ENCODE data around the gene EPN3.

Gene EPN3

DNA sequence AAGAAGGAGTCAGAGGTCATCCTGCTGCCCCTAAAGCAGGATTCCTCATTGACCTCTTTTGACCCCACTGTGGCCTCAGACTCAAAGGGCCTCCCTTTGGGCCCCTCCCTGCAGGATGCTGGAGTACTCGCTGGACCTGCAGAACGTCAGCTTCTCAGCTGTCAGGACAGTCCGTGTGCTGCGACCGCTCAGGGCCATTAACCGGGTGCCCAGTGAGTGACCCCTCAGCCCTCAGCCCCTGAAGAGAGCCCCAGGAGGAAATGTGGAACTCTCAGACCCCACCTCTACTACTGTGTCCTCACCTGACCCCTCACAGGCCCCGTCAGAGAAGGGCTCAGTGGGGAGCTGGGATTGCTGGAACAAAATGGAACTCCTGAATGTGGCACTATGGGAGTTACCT is 37.1 kb downstream of the EPN3 start:
- no peak for DNase-seq (ENCODE audit: low spot score)

DNA sequence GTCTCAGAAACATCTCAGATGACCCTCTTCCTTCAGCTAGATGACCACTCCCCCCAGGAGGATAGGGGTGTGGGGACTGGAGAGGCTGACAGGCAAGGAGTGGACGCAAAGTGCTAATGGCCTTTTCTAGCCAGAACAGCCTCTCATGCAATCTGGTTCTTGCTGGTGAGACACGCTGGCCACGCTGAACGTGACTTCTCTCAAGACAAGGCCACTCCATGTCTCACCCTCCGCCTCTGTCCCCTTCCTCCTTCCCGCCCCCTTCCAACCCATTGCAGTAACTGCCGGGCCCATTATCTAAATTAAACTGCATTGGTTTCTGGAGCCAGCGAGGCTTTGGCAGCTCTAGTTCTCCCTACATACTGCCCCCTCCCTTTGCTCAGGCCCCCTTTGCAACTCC is 37.5 kb downstream of the EPN3 start:
- no peak for DNase-seq (ENCODE audit: low spot score)

DNA sequence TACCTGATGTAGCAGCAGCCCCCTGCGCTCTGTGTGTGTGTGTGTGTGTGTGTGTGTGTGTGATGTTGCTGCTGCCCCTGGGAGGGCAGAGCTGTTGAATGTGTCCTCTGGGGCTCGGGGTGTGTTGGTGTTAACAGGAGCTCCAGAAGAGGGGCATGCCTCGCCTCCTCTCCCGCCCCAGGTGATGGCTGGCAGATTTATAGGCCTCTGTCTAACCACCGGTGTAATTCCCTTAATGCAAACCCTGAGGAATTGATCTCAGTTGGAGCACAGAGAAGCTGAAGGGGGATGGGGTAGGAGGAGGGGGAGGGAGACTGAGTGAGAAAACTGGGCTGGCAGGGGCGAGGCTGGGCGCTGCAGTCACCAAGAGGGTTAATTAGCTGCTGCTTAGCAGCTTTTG is 38.0 kb downstream of the EPN3 start:
- no peak for DNase-seq (ENCODE audit: low spot score)

DNA sequence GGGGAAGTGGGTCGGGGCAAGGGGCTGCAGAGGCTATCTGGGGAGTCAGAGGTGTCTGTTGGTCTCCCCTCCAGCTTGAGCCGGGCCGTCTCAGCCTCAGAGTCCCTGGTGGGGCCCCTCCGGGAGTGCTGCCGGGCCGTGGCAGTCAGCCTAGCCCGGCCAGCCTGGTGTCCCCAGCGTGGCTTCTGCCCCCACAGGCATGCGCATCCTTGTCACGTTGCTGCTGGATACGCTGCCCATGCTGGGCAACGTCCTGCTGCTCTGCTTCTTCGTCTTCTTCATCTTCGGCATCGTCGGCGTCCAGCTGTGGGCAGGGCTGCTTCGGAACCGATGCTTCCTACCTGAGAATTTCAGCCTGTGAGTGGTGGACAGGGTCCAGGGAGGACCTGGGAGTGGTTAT is 39.1 kb downstream of the EPN3 start:
- no peak for DNase-seq (ENCODE audit: low spot score)

DNA sequence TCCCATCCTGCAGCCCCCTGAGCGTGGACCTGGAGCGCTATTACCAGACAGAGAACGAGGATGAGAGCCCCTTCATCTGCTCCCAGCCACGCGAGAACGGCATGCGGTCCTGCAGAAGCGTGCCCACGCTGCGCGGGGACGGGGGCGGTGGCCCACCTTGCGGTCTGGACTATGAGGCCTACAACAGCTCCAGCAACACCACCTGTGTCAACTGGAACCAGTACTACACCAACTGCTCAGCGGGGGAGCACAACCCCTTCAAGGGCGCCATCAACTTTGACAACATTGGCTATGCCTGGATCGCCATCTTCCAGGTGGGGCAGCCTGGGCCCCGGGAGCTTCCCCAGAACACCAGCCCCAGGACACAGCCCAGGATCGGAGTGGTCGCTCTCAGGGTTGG is 40.0 kb downstream of the EPN3 start:
- DNase-seq (ENCODE audit: low spot score) = no peak

DNA sequence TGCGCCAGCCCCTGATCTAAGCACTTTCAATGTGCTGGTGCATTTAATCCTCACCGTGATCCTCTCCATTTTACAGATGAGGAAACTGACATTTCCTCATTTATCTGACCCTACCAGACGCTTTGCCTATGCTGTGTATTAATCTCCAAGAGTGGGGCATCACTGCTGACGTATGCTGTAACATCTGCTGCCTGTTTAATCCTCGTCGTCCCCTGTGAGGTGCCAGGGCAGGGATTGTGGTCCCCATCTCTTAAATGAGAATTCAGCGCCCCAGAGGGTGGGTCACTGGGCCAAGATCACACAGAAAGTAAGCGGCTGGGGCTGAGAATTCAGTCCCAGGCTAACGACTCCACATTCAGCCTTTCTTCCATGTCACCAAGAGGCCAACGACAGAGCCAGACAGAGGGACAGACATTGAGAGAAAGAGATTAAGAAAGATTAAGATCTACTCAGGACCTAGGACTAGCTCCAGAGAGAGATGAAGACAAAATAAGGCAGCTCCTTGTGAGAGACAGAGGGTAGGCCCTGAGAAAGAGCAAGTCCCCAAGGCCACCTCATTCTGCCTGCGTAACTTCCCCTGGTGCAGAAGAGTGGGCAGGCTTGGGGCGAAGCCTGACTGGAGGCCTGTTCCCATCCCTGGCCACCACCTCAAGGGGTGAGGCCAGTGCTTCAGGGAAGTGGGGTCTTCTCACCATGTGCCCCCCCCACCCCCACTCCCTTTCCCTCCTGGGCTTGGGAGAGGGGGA is 41.5 kb downstream of the EPN3 start:
- DNase-seq (ENCODE audit: low spot score) = no peak

DNA sequence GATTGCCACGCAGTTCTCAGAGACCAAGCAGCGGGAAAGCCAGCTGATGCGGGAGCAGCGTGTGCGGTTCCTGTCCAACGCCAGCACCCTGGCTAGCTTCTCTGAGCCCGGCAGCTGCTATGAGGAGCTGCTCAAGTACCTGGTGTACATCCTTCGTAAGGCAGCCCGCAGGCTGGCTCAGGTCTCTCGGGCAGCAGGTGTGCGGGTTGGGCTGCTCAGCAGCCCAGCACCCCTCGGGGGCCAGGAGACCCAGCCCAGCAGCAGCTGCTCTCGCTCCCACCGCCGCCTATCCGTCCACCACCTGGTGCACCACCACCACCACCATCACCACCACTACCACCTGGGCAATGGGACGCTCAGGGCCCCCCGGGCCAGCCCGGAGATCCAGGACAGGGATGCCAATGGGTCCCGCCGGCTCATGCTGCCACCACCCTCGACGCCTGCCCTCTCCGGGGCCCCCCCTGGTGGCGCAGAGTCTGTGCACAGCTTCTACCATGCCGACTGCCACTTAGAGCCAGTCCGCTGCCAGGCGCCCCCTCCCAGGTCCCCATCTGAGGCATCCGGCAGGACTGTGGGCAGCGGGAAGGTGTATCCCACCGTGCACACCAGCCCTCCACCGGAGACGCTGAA is 43.2 kb downstream of the EPN3 start:
- no peak for DNase-seq (ENCODE audit: low spot score)

DNA sequence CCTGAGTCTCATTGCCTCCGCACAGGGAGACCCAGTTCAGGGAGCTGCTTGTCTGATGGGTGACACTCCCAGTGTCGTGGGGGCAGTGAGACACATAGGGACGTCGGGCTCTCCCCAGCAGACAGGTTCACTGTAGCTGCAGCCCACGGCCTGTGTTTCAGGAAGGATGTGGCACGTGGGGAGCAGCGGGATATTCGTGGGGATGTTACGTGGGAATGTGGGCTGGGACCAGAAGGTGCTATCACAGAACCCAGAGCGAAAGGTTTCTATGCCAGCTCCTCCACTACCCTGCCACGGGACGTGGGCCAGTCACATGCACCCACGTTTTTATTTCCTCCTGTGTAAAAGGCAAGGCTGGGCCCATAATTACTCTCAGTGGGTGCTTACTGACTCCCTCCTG is 44.3 kb downstream of the EPN3 start:
- no peak for DNase-seq (ENCODE audit: low spot score)

DNA sequence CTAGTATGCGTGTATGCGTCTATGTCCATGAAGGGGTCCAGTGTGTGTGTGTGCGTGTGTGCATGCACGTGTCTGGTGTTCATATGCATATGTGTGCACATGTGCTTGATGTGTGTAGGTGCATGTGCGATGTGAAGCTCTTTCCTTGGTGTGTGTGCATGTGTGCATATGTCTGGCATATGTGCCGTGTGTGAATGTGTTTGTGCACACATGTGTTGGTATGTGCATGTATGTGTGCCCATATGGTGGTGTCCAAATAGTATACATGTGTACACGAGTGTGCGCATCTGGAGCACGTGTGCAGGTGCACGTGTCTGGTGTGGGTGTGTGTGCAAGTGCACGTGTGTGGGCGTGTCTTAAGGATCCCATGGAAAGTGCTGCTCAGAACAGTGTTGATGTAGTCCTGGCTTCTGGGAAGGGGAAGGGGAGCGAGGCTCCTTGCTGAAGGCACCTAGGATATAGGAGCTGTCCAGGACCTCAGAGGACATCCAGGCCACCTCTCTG is 45.0 kb downstream of the EPN3 start:
- DNase-seq (ENCODE audit: low spot score) = no peak

DNA sequence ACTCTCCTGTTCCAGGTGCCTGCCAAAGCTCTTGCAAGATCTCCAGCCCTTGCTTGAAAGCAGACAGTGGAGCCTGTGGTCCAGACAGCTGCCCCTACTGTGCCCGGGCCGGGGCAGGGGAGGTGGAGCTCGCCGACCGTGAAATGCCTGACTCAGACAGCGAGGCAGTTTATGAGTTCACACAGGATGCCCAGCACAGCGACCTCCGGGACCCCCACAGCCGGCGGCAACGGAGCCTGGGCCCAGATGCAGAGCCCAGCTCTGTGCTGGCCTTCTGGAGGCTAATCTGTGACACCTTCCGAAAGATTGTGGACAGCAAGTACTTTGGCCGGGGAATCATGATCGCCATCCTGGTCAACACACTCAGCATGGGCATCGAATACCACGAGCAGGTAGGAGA is 45.6 kb downstream of the EPN3 start:
- DNase-seq (ENCODE audit: low spot score) = no peak

DNA sequence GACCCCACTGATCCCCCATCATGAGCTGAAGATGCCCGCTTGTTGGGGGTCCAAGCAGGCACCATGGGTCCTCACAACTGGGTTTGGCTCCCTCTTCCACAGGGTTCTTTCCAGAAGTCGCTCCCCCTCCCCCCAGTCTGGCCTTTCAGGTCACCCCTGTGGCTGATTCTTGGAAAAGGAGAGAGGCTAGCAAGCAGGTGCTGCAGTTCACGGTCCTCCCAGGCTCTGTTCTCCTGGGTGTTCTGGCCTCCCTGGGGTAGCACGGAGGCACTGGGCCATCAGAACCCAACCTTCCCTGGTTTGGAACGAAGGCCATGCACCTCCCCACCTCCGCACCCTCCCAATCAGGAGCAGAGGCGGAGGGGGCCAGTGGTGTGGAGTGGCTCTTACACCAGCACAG is 46.9 kb downstream of the EPN3 start:
- DNase-seq (ENCODE audit: low spot score) = no peak

DNA sequence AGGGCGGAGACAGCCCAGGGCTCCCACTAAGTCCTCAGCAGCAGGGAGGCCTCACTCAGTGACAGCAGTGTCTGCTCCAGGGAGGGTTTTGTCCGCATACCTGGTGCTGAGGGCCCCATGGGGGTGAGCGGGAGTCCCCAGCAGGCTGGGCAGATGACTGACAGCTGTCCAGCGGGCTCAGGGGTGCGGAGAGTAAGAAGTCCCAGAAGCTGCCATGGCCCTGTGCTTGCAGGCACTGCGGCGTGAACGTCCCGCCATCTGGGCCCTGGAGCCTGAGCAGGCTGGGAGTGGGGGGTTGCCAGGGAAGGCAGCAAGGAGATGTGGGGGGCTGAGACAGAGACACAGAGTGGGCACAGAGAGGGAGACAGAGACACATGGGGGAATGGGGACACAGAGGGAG is 48.1 kb downstream of the EPN3 start:
- no peak for DNase-seq (ENCODE audit: low spot score)

DNA sequence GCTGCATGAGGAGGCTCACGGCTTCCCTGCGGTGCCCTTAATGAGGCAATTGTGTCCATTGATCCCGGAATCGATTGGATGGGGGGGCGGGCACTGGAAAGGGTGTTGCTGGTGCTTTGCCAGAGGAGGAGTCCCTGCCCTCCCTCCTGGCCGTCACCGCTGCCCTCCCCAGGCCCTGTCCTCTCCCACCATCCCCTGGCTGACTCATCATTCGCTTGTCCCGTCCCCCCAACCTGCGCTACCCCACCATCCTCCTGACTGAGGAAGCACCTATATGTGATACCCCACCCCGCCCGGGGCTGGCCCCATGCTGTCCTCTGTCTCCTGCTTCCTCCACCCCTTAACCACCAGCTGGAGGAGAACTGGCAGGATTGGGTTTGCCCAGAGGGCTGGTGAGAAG is 48.8 kb downstream of the EPN3 start:
- DNase-seq (ENCODE audit: low spot score) = no peak

DNA sequence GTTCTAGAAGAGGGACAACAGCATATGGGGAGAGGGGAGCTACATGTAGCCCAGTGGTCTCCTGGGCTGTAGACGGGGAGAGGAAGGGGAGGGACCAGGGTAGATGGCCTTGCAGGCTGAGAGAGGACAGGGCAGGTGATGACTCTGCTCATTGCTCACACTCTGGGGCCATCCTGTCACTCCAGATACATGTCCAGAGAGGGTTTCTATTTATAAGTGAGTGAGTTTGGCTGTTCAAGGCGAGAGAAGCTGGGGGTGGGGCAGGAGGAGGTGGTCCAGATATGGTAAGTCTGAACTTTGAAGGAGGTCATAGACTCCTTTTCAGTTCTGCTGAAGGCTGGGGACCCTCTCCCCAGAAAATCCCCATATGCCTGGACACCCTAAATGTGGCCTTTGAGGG is 50.2 kb downstream of the EPN3 start:
- no peak for DNase-seq (ENCODE audit: low spot score)

DNA sequence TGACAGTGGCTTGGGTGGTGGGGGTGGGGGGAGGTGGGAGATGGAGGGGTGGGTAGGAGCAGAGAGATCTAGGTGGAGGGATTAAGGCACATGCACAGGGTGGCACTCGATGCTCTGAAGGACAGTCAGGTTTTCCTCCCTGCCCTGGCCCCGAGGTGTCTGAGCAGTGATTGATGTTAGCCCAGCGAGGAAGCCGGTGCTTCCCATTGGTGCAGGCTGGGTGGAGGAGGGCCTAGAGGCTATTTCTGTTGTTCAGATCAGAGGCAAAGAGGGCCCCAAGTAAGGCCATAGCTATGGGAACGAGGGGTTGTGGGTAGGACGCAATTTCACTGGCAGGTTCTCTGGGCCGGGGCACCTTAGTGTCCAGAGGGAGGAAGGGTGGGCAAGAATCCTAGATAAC is 51.1 kb downstream of the EPN3 start:
- DNase-seq (ENCODE audit: low spot score) = no peak

DNA sequence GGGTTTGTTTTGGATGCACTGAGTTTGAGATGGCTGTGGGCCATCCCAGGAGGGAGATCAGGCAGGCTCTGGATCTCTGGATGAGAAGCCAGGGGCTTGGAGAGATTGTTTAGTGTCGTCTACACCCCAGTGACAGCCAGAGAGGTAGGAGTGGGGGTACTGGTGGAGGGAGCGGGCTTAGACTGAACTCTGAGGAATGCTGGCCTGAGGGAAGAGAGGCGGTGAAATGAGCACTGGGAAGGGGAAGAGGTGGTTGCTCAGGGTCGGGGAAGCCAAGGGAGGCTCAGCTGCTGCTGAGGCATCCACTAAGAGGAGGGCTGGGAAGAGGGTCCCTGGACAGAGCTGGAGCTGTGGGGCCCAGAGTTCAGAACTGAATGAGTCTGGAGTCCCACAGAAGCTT is 51.6 kb downstream of the EPN3 start:
- DNase-seq (ENCODE audit: low spot score) = no peak

DNA sequence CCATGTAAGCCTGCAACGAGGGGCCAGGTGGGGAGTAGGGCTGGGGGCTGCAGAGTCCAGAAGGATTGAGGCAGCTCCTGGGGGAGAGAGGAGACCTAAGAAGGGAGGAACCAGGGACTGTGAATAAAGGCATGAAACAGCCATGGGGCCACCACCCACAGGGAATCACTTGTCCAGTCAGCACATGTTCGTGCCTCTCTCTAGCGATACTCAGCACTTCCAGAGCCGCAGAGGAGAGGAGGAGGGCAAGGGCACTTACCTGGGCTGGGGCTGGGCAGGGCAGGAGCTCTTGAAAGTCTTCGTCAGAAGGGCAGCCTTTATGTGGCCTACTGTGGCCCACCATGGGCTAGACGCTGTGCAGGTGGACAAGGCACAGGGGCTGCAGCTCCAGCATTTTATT is 52.2 kb downstream of the EPN3 start:
- DNase-seq (ENCODE audit: low spot score) = no peak

DNA sequence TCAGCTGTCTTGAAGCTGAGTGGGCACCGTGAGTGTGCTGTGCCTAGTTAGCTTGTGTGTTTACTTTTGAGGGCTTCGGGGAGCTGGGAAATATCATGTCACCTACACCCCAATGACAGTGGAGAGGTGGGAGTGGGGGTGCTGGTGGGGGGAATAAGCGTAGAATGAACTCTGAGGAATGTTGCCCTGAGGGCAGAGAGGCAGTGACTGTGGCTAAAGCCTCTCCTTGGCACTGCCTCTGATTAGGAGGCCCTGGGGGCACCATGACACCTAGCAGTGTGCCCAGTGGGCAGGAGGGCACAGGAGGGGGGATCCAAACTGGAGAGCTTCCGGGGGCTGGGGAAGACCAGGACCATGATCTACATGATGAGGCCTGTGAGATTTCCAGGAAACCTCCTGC is 52.8 kb downstream of the EPN3 start:
- DNase-seq (ENCODE audit: low spot score) = no peak

DNA sequence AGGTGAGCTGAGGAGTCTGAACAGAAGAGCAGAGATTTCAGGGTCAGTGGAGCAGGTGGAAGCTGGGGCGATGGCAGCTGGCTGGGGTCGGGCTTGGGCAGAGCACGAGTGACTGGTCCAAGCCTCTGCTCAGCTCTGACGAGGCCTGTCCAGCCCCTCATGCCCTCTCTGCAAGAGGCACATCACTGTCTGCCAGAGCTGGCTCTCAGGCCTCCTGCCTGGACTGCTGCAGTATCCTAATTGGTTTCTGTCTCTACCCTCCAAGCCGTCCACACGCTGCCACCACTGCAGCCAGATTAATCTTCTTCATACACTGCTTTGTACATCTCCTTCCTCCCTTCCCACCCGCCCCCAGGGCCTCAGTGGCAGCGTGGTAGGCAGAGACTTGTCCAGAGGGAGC is 53.4 kb downstream of the EPN3 start:
- DNase-seq (ENCODE audit: low spot score) = no peak

DNA sequence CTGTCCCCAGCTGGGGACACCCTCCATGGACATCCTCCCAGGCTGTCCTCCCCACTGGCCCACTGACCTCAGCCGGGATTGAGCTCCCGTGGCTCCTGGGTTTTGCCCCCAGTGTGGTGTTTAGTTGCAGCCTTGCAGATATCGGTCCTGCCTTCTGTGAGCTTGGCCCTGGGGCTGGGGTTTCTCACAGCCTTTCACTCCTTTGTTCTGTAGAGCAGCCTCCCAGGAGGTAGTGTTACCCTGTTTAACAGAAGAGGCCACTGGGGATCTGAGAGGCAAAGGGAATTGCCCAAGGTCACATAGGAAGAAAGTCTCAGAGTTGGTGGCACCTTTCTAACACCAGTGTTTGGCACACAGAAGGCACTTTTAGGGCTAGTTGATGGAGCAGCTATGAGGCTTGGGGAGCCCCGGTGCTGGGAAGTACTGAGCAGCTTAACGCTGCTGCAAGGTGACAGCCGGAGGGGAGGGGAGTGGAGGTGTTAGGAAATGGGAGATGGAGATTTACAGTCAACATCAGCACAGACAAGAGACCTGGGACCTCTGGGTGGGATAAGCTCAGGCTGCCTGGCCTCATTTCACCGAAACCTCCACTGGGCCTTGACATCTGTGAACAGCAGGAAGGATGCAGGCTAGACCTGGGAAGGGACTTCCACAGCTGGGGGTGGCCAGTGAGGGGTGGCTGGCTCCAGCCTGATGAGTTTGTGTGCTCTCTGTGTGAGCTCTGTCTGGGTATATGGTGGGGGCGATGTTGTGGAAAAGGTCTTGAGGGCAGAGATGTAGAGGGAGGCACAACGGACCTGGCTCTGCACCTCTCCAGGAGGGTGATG is 54.1 kb downstream of the EPN3 start:
- no peak for DNase-seq (ENCODE audit: low spot score)

DNA sequence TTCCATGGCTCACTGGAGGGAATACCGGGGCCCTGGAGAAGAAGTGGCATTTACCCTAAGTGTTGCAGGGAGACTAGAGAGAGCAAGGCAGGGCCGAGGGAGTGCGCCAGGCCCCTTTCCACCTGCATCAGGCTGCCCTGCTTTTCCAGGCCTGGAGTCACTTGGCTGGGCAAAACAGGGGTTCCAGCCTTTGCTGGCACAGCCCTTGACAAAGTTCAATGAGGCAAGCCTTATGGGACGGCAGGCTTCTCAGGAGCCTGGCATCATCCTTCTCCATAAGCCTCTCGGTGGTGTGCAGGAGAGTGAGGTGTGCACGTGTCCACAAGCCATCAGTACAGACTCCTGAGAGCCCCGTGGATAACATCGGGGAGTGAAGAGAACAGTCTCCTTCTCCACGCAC is 55.0 kb downstream of the EPN3 start:
- DNase-seq (ENCODE audit: low spot score) = no peak

DNA sequence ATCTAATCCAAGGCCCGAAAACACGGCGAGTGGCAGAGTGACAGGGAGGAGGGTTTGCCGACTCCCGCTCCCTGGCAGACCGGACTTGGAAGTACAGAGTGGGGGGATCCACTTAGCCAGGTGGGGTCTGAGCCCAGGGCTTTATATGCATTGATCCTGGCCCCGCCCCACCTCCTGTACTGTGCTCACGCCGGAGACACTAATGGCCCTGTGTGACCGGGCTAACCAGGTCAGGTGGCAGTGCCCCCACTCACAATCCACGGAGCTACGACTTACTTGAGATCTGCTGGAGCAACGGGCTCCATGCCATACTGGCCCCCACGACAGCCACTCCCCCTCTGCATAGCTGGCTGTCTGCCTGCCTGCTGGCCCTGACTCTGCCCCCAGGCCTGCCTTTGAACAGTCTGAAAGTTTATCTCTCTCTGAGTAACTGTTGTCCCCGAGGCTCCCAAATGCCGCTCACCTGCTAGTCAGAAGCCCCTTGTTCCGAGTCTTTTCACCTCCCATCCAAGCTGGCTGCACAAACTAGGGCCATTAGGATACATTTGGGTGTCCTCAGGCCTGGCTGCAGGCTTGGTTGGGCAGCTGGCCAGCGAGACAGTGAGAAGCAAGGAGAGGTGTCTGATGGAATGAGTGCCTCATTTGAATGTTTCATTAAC is 56.0 kb downstream of the EPN3 start:
- DNase-seq (ENCODE audit: low spot score) = peak; percentile 38
